Upper lobe of right lung (tissue), 1 donor: ENCODE results near the gene PLEKHH1. TPM values are rescaled to one million over a fixed set of nuclear protein-coding genes. Genes with fewer than 3 reads are reported as not detected.
A peak's percentile ranks its signal among the peaks of the same experiment; 100 is the strongest.

Experiments
- ATAC-seq: fragments of 200-7000 bp; cut with Tn5 transposase; one replicate; pipeline ENCODE4 v1.9.1; 2020; ENCODE audit warnings: mild to moderate bottlenecking, moderate library complexity
- DNase-seq: peaks from one replicate; pipeline ENCODE4 v3.0.0-alpha.2; 2020
- H3K27ac ChIP-seq: fragments of 200-600 bp; one replicate; pipeline ENCODE4 v1.8.0; 2022
- H3K27me3 ChIP-seq: fragments of 200-600 bp; one replicate; pipeline ENCODE4 v1.8.0; 2022; ENCODE audit warnings: mild to moderate bottlenecking
- H3K36me3 ChIP-seq: fragments of 200-600 bp; one replicate; pipeline ENCODE4 v1.8.0; 2022
- H3K4me1 ChIP-seq: fragments of 200-600 bp; one replicate; pipeline ENCODE4 v1.8.0; 2022
- H3K4me3 ChIP-seq: fragments of 200-600 bp; one replicate; pipeline ENCODE4 v1.8.0; 2022; ENCODE audit warnings: mild to moderate bottlenecking
- H3K9me3 ChIP-seq: fragments of 200-600 bp; one replicate; pipeline ENCODE4 v1.8.0; 2022
- CTCF ChIP-seq: fragments of 200-600 bp; IDR thresholded peaks from one replicate; pipeline ENCODE4 v1.8.0; 2022; ENCODE audit warnings: antibody characterized with exemption
- intact Hi-C: fragments of 100-400 bp; cut with DNase I; formaldehyde crosslinking; loops from one replicate; pipeline ENCODE4 v1.11.0; 2022
- total RNA-seq: library from RNA; stranded (reverse); fragmentation: NEBNext Ultra II Directional; extraction: Animal tissue kit (Norgen Biotek cat#: 25700); gene quantifications from one replicate; pipeline ENCODE4 v1.2.1, GENCODE V29; 2021
- donor health status: DM: no; HTN: yes; CAD: no; lungs with severe emphysema.

Gene PLEKHH1
- total RNA-seq, 1 donor from 2014 or later = 2.3 TPM

- Histone ChIP-seq H3K27me3 (peaks cover 16% of the 10 kb centered on the region), H3K4me3 (no peak overlapping the region), H3K36me3 (no peaks in the 10 kb centered on the region), H3K4me1 (peaks cover 4% of the 10 kb centered on the region), H3K27ac (no peak overlapping the region), H3K9me3 (no peaks in the 10 kb centered on the region)
- intact Hi-C loops = no loop called here
- ATAC-seq (peak; percentile 48), DNase-seq (no peak)
- no peak for TF ChIP-seq CTCF
Observed at GRCh38 chr14:67523764-67524633, 9.1 kb upstream of the PLEKHH1 start.

- Histone ChIP-seq H3K36me3 (no peaks in the 10 kb centered on the region), H3K27me3 (peaks cover 19% of the 10 kb centered on the region), H3K9me3 (no peaks in the 10 kb centered on the region), H3K4me1 (peaks cover 4% of the 10 kb centered on the region), H3K27ac (no peak overlapping the region), H3K4me3 (no peak overlapping the region)
- DNase-seq (no peak), ATAC-seq (no peak)
- TF ChIP-seq CTCF = no peak
- intact Hi-C loops = no loop called here
Observed at GRCh38 chr14:67524634-67524963, 8.5 kb upstream of the PLEKHH1 start.

GRCh38 chr14:67525389-67525788, 7.7 kb upstream of the PLEKHH1 start:
- intact Hi-C loops = no loop called here
- Histone ChIP-seq H3K27me3 (peaks cover 20% of the 10 kb centered on the region), H3K4me3 (no peak overlapping the region), H3K4me1 (peaks cover 4% of the 10 kb centered on the region), H3K9me3 (no peaks in the 10 kb centered on the region), H3K27ac (no peak overlapping the region), H3K36me3 (no peaks in the 10 kb centered on the region)
- no peak for ATAC-seq
- DNase-seq = no peak
- no peak for TF ChIP-seq CTCF

GRCh38 chr14:67526181-67526580, 6.9 kb upstream of the PLEKHH1 start:
- Histone ChIP-seq H3K4me3 (no peak overlapping the region), H3K27me3 (peaks cover 20% of the 10 kb centered on the region), H3K27ac (no peak overlapping the region), H3K36me3 (no peaks in the 10 kb centered on the region), H3K9me3 (no peaks in the 10 kb centered on the region), H3K4me1 (peaks cover 4% of the 10 kb centered on the region)
- TF ChIP-seq CTCF = no peak
- DNase-seq (no peak), ATAC-seq (no peak)
- intact Hi-C loops = no loop called here

GRCh38 chr14:67526676-67527459, 6.2 kb upstream of the PLEKHH1 start:
- Histone ChIP-seq H3K36me3 (no peaks in the 10 kb centered on the region), H3K4me3 (no peak overlapping the region), H3K27ac (no peak overlapping the region), H3K4me1 (peaks cover 4% of the 10 kb centered on the region), H3K9me3 (no peaks in the 10 kb centered on the region), H3K27me3 (peaks cover 20% of the 10 kb centered on the region)
- ATAC-seq (peak; percentile 83), DNase-seq (no peak)
- peak; percentile 68 for TF ChIP-seq CTCF
- intact Hi-C loops = no loop called here
